COLO829 (cell line): ENCODE results near the gene ODF2L.
A peak's percentile ranks its signal among the peaks of the same experiment; 100 is the strongest.
"Not testable (repeated sequence)": the region's sequence is repeated elsewhere in the genome, so short reads cannot be mapped to it uniquely, and the experiment has no call there.

ENCODE experiments used
- DNase-seq: peaks from one replicate; pipeline ENCODE4 v3.0.0; 2012; ENCODE audit warnings: low spot score

Gene ODF2L

GRCh38 chr1:86382878-86383277 is 13.2 kb downstream of the ODF2L start:
- DNase-seq = no peak

- no peak for DNase-seq
Observed at GRCh38 chr1:86381223-86381622, 14.9 kb downstream of the ODF2L start.

- DNase-seq = peak; percentile 66
Observed at GRCh38 chr1:86380257-86380861, 15.8 kb downstream of the ODF2L start.

- no peak for DNase-seq
Observed at GRCh38 chr1:86378813-86379212, 17.3 kb downstream of the ODF2L start.

GRCh38 chr1:86377341-86377740 is 18.8 kb downstream of the ODF2L start:
- DNase-seq = no peak

GRCh38 chr1:86375688-86376087 is 20.4 kb downstream of the ODF2L start:
- DNase-seq = peak; percentile 34

GRCh38 chr1:86370601-86371022 is 25.5 kb downstream of the ODF2L start:
- no peak for DNase-seq

GRCh38 chr1:86365896-86366295 is 30.2 kb downstream of the ODF2L start:
- no peak for DNase-seq

- DNase-seq = no peak
Observed at GRCh38 chr1:86362807-86363206, 33.3 kb downstream of the ODF2L start.

- no peak for DNase-seq
Observed at GRCh38 chr1:86357796-86358195, 38.3 kb downstream of the ODF2L start.

GRCh38 chr1:86356247-86356646 is 39.9 kb downstream of the ODF2L start:
- DNase-seq = no peak

- peak; percentile 25 for DNase-seq
Observed at GRCh38 chr1:86352086-86352485, 44.0 kb downstream of the ODF2L start.

- DNase-seq = not testable (repeated sequence)
Observed at GRCh38 chr1:86350230-86350629, 45.9 kb downstream of the ODF2L start.

GRCh38 chr1:86346388-86346787 is 49.7 kb downstream of the ODF2L start:
- DNase-seq = no peak

- no peak for DNase-seq
Observed at GRCh38 chr1:86345042-86345441, 51.1 kb downstream of the ODF2L start.

GRCh38 chr1:86339906-86340305 is 56.2 kb downstream of the ODF2L start:
- no peak for DNase-seq

- no peak for DNase-seq
Observed at GRCh38 chr1:86339014-86339812, 56.9 kb downstream of the ODF2L start.

GRCh38 chr1:86335916-86336315 is 60.2 kb downstream of the ODF2L start:
- DNase-seq = no peak

- no peak for DNase-seq
Observed at GRCh38 chr1:86325264-86325663, 70.9 kb downstream of the ODF2L start.

- DNase-seq = no peak
Observed at GRCh38 chr1:86324130-86324822, 71.8 kb downstream of the ODF2L start.

- no peak for DNase-seq
Observed at GRCh38 chr1:86322241-86322640, 73.9 kb downstream of the ODF2L start.

GRCh38 chr1:86318436-86318835 is 77.7 kb downstream of the ODF2L start:
- DNase-seq = no peak

- DNase-seq = no peak
Observed at GRCh38 chr1:86317926-86318325, 78.2 kb downstream of the ODF2L start.
